Measurements from ENCODE around the gene FHAD1.
A peak's percentile ranks its signal among the peaks of the same experiment; 100 is the strongest.

FHAD1 gene

GRCh38 chr1:15309687-15310086 is 62.7 kb downstream of the FHAD1 start:
- no peak for DNase-seq

DNA sequence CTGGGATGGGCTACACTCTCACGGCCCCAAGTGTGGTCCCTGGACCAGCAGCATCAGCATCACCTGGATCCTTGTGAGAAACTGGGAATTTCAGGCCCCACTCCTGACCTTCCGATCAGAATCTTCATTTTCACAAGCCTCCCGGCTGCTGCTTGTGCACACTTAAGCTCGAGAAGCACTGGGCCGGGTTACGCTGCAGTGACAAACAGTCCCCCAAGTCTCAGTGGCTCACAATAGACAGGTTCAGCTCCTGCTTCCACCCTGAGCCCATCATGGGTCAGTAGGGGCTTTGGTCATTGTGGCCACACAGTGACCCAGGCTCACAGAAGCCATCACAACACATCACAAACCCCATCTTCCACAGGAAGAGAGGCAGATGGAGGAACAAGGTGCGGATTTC is 63.5 kb downstream of the FHAD1 start:
- no peak for DNase-seq

GRCh38 chr1:15311122-15311822 is 64.2 kb downstream of the FHAD1 start:
- DNase-seq: no peak

DNA sequence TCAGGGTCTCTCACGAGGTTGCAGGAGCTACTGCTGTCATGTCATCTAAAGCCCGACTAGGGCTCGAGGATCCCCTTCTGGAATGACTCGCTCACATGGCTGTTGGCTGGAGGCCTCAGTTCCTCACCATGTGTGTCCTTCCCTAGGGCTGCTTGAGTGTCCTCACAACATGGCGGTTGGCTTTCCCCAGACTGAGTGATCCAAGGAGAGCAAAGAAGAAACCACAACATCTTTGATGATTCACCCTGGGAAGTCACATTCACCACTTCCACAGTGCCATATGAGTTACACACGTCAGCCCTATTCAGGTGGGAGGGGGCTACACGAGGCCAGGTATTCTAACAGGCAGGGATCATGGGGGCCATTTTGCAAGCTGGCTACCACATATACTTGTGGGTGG is 64.9 kb downstream of the FHAD1 start:
- DNase-seq: no peak

DNA sequence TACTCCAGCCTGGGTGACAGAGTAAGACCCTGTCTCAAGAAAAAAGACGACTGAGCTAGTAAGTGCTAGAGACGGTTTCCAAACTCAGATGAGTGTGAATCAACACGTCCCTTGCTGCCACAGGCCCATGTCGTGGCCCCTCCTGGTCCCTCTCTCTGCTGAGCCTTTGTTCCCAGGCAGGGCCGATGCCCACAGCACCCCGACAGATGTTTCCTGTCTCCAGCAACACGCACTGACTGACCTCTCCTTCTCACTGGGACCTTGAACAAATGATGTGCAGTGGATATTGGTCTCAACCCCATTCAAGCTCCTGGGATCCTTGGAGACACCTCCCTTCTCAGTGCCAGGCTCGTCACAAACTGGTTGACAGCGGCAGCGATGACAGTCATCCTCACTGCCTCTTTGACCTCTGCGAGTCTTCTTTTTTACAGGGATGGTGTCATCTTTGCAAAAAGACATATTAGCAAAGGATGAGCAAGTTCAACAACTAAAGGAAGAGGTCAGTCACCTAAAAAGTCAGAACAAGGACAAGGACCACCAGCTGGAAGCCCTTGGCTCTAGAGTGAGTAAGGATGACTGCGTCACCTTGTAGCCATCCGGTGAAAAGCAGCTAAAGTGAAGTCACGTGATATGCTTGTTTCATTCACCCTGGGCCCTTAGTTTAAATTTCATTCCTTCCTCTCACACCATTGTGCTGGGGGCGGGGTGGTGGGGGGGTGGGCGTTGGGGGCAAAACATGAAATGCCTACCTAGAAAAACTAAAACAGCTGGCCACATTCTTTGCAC is 65.8 kb downstream of the FHAD1 start:
- no peak for DNase-seq

DNA sequence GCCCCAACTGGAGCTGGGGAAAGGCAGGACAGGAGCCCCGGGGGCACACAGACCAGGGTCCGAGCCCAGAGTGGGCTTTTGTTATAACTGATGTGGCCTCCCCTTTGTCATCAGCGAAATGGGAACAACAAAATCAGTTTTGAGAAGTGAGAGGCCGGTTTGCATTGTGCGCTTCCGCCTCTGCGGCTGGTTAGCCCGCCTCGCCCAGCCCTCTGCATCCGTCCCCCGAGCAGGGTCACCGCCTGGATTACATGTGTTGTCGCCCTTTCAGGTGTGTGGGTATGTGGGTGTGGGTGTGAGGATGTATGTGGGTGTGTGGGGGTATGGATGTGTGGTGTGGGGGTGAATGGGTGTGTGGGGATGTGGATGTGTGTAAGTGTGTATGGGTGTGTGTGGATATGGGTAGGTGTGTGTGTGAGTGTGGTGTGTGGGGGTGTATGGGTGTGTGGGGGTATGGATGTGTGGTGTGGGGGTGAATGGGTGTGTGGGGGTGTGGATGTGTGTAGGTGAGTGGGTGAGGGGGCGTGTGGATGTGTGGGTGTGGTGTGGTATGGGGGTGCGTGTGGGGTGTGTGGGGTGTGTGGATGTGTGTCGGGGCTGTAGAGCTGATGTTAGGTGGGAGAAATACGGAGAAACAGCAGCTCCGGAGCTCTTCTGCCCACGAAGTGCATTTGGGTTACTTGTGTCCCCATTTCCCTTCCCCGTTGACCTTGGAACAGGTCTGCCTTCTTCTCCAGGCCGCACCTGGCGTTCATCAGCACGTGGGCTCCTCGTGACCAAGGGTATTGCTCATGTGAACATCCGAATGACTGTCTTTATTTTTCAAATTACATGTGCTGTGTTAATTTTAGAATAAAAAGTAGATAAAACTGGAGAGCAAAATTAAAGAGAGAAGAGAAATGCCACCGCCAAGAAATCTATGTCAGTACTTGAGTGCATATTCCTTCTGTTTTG is 67.6 kb downstream of the FHAD1 start:
- no peak for DNase-seq

DNA sequence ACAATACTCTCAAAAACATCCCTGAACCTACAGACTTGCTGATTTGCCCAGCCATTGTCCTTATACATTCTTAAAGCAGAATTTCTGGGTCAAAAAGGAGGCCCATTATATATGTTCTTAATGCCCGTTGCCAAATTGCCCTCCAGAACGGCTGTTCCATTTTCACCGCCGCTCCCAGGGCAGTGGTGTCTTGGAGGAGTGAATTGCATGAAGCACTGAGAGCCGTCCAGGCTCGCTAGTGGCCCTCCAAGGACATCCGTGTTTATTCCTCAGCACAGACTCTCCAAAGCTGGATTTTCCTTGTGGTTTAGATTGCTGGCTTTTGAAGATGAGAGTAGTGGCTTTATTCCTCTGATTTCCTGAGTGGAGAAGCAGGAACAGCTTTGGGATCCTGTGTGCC is 68.8 kb downstream of the FHAD1 start:
- DNase-seq: no peak

GRCh38 chr1:15316510-15316909 is 69.5 kb downstream of the FHAD1 start:
- DNase-seq: no peak

GRCh38 chr1:15320267-15320666 is 73.2 kb downstream of the FHAD1 start:
- no peak for DNase-seq

DNA sequence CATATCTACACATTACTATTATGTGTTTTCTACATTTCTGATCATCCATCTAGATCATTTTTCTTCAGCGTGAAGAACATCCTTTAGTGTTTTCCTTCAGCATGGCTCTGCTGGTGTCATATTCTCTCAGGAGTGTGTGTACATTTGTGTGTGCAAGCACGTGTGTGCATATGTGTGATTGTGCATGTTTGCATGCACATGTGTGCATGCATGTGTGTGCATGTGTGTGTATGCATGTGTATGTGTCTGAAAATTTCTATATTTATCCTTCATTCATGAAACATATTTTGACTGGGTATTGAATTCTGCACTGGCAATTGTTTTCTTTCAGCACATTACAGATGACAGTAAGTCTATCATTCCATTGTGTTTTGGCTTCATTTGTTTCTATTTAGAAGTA is 74.6 kb downstream of the FHAD1 start:
- no peak for DNase-seq

DNA sequence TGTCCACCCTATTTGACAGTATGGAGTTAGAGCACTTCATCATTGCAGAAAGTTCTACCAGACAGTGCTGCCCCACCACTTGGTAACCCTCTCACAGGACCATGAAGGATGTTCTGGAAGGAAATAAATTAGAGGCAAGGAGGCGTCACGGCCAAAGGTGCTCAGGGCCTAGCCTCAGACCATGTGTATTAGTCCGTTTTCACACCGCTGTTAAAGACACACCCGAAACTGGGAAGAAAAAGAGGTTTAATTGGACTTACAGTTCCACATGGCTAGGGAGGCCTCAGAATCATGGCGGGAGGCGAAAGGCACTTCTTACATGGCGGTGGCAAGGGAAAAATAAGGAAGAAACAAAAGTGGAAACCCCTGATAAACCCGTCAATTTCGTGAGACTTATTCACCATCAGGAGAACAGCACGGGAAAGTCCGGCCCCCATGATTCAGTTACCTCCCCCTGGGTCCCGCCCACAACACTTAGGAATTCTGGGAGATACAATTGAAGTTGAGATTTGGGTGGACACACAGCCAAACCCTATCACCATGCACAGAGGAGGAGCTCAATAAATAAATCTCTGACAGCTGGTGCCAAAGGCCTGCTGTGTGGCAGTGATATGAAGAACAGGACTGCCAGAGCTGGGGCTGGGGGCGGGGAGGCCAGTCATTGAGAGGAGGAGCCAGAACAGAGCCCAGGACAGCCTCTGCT is 75.8 kb downstream of the FHAD1 start:
- DNase-seq: no peak

DNA sequence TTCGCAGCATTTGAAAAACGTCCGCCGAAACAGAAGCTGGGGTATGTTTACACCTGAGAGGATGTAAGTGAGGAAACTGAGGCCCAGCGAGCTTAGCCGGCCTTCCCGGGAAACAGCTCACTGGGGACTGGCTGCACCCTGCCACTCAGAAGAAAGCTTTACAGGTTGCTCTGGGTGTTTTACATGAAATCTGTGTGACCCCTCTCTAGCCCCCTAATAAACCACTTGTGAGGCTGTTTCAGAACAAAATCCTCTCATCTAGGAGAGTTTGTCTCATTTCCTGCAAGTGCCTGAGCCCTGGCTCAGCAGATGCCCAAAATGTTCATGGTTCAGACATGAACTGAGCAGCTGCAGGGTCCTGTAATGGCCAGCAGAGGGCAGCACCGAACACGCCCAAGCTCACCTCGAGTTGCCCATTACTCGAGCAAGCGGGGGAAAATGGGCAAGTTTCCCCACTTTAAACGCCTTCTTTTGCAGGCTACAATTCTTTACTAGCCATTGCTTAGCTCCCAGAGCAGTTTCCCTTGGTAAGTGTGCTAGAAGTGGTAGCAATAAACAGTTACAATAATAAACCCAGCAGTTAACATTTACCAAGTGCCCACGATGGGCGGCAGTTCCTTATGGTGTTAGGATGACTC is 76.4 kb downstream of the FHAD1 start:
- peak; percentile 57 for DNase-seq

DNA sequence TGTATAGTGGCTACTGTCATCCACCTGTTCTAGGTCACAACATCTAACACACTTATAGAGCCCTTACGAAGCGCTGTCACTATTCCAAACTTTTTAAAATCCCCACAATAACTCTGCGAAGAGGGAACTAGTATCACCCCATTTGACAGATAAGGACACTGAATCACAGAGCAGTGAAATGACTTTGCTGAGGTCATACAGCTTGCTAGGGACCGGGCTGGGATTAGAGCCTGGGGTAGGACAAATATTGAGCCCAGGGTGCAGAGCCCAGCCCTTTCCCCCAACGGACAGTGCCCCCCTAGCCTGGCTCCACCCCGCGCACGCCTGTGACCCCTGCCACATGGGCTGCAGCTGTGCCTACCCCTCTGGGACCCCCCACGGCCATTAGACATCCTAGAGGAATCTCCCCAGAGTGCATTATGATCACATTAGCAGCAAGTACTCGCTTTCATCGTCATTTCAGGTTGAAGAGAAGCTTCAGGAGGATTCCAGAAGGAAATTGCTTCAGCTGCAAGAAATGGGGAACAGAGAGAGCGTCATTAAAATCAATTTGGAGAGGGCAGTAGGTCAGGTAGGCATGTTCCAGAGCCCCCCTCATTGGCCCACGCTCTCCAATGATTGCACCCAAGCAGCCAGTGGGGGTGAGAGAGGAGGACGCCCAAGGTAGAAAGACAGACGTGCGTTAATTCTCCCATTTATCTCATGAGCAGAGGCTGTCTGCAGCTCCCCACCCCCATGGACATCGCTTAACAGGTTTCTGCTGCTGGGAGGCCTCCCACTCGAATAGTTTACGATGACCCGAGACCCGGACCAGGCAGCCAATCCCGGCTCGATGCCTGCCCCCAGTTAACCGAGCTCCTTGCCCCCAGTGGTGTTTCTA is 77.2 kb downstream of the FHAD1 start:
- DNase-seq: no peak

DNA sequence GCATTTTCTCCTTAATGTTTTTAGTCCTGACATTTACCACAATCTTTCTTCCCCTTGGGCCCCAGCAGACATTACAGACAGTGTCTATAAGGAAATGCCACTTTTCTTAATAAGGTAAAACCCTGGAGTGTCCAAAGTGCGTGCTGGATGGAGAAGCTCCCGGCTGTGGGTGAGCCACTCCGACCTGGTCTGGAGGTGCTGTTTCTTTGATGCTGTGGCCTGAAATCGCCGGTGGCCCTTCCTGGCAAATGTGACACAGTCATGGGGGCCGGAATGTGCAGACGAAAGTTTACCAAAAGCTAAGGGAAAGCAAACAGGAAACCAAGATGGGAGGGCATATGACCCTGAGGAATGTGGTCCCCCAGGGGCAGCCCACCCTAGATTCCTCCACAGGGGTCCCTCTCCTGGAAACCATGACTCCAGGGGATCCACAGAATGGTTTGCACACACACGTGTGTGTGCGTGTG is 77.9 kb downstream of the FHAD1 start:
- DNase-seq: no peak

GRCh38 chr1:15325375-15326085 is 78.5 kb downstream of the FHAD1 start:
- no peak for DNase-seq

GRCh38 chr1:15326691-15327588 is 79.9 kb downstream of the FHAD1 start:
- DNase-seq: no peak

- no peak for DNase-seq
These were observed 81.5 kb downstream of the FHAD1 start for GRCh38 chr1:15328351-15329103.

- no peak for DNase-seq
These were observed 82.2 kb downstream of the FHAD1 start for GRCh38 chr1:15329104-15329820.

All from stimulated activated naive CD4-positive, alpha-beta T cell treated with Interleukin-2 at 50 U/mL for 16 hours (primary cell).